ENCODE results near the gene MYL7.

Gene MYL7

DNA sequence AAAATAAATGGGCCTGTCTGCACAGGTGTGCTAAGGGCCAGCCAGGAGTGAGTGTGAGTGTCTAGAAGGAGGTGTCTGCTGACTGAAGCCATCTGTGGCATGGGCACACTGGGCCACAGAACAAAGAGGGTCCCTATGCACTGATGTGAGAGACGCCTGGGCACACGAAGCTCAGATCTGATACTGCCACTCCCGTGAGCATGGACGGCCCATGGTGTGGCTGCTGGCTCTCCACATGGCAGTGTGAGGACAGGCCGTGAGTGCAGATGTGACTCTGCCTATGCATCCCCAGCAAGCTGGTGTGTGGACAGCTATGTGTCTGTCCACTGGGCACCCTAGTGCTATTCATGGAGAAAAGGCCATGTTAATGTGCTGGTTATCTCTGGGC, 12.8 kb upstream of the MYL7 start:
- TF ChIP-seq CTCF (IDR thresholded peaks at IDR 0.05), result no peak
- H3K27ac ChIP-seq, result no peak overlapping the region
- no peak for DNase-seq (ENCODE audit: low spot score)
- H3K4me3 ChIP-seq, result no peak overlapping the region

- Histone ChIP-seq H3K4me3 (no peak overlapping the region), H3K27ac (no peak overlapping the region)
- no peak for TF ChIP-seq CTCF (IDR thresholded peaks at IDR 0.05)
- peak; percentile 56 for DNase-seq (ENCODE audit: low spot score)
Measured at GRCh38 chr7:44152971-44153947, 12.1 kb upstream of the MYL7 start.

GRCh38 chr7:44151956-44152355, 10.8 kb upstream of the MYL7 start:
- no peak overlapping the region for H3K4me3 ChIP-seq
- no peak for TF ChIP-seq CTCF (IDR thresholded peaks at IDR 0.05)
- H3K27ac ChIP-seq, result no peak overlapping the region
- peak; percentile 66 for DNase-seq (ENCODE audit: low spot score)

- H3K27ac ChIP-seq, result no peak overlapping the region
- no peak for TF ChIP-seq CTCF (IDR thresholded peaks at IDR 0.05)
- peak; percentile 65 for DNase-seq (ENCODE audit: low spot score)
- H3K4me3 ChIP-seq, result no peak overlapping the region
Measured at GRCh38 chr7:44150966-44151941, 10.1 kb upstream of the MYL7 start.

- TF ChIP-seq CTCF (IDR thresholded peaks at IDR 0.05), result no peak
- no peak overlapping the region for H3K4me3 ChIP-seq
- peak; percentile 56 for DNase-seq (ENCODE audit: low spot score)
- H3K27ac ChIP-seq, result no peak overlapping the region
Measured at GRCh38 chr7:44150466-44150832, 9.3 kb upstream of the MYL7 start.

- Histone ChIP-seq H3K27ac (no peak overlapping the region), H3K4me3 (no peak overlapping the region)
- no peak for TF ChIP-seq CTCF (IDR thresholded peaks at IDR 0.05)
- peak; percentile 63 for DNase-seq (ENCODE audit: low spot score)
Measured at GRCh38 chr7:44149571-44150465, 8.7 kb upstream of the MYL7 start.
